NOMO-1 treated with DMSO at 0.1 percent for 48 hours (cell line): ENCODE results near the gene WDCP.

Experiments
- DNase-seq: peaks from one replicate; lab custom pipeline; 2025; ENCODE audit not compliant: unreplicated experiment; lab: John Stamatoyannopoulos, UW

WDCP gene

GRCh38 chr2:24007693-24008092, 39.5 kb downstream of the WDCP start:
- no peak for DNase-seq

GRCh38 chr2:23994567-23994966, 52.6 kb downstream of the WDCP start:
- no peak for DNase-seq

GRCh38 chr2:23993736-23994269, 53.4 kb downstream of the WDCP start:
- no peak for DNase-seq

GRCh38 chr2:23992931-23993330, 54.3 kb downstream of the WDCP start:
- no peak for DNase-seq

- no peak for DNase-seq
These were observed 58.8 kb downstream of the WDCP start for GRCh38 chr2:23988371-23988770.
